Activated naive CD4-positive, alpha-beta T cell treated with anti-CD3 and anti-CD28 coated beads, Interleukin-2, amount 50 U/mL, for 16 hours (primary cell): ENCODE data around the gene ZNF827.

Experiments
- DNase-seq: peaks from one replicate; pipeline ENCODE4 v3.0.0-alpha.2; 2020

Gene ZNF827

DNA sequence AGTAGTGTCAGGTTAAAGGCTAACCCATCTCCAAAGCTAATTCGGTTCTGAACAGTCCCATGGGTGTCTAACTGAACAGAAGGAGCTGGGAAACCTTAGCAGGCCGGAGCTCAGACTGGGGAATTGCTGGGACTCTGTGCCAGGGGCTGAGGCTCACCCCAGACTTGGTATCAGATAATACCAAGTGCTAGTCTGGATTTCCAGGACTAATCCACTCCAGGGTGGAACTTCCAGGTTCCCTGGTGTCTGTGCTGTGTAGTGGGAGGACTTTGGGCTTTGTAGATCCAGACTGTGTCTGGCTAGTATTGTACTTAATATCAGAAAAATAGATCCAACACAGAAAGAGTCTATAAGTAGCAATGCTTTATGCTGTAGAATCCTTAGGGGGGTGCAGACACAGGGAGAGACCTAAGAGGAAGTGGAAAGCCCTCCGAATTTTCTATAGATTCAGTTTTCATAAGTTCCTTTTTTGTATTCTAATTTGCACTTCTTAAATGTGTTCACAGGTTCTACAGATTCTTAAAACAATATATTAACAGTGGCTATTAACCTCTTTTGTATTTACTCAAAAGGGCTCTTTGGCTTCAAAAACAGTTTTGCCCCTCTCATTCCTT lies 4.1 kb downstream of the ZNF827 start:
- DNase-seq, result no peak

DNA sequence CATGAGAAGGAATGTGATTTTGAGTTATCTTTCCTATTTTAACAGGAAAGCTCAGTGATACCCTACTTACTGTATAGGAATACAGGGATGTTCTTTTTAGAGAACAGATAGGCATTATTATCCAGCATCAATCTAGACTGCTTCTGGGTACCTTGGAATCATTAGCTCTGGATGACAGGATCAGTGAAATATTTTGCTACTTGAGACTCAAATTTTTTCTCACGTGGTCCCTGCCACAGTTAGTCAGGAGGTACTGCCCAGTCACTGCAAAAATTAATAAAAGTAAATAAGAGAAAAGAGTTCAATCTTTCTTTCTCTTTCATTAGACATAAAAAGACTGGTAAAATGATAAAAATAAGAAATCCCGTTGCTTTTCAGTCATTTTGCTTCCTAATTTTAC lies 5.5 kb downstream of the ZNF827 start:
- no peak for DNase-seq

DNA sequence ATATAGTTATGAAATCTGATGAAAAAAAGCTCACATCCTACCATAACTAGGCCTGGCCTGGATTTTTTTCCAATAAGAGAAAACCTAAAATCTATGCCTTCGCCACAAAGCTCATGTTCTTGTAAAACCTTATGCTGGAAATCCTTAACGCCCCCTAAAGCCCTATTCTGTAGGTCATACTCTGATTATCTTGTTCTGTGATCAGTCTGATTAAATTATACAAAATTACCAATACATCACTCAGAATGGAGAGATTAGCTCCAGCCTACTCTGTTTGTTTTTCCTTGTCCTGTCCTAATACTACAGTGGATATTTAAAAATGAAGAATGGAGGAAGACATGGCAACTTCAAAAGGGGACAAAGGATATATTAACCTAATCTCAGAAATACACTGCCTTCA lies 7.2 kb downstream of the ZNF827 start:
- no peak for DNase-seq

DNA sequence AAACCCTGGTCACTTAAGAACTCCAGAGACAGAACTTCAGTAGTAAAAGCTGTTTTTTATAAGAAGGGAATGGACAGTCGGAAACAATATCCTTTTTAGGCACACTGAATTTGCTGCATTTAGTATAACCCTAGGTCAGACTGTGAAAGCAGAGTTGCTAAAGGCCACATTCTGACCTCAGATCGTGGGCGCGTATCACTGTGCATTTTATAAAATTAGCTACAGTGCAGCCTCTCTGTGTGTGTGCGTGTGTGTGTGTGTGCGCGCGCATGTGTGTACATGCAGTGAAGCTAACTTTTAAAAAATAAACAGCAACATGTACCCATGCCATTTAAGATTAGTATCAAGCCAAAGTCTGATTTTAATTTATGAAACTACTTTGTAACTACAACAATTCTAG lies 8.0 kb downstream of the ZNF827 start:
- no peak for DNase-seq

DNA sequence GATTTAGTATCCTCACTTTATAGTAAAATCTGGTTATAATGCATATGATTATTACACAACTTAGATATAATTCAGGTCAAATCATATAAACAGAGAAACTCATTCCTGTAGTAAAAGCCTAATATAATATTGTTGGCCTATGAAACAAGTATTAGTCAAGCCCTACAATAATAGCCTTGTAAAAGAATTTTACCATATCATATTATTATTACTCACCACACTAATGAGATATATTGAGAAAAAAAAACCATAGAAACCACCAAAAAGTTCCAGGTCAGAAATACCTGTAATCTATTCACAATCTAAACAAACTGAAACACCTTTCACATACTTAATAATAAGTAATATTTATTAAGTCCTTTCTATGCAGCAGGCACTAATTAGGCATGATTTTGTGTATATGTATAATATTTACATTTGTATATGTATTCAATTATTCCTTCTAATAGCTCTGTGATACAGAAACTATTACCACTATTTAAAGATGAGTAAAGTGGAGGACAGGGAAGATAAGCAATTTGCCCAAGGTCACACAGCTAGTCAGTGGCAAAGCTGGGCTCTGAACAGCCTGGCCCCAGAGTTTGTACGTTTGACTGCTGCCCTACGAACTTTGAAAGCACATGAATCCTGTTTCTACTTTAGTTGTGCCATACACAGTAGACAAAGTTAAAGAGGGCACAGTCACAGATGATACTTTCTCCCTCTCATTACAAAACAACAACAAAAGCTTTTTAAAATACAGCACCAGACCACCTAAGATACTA lies 9.0 kb downstream of the ZNF827 start:
- no peak for DNase-seq

DNA sequence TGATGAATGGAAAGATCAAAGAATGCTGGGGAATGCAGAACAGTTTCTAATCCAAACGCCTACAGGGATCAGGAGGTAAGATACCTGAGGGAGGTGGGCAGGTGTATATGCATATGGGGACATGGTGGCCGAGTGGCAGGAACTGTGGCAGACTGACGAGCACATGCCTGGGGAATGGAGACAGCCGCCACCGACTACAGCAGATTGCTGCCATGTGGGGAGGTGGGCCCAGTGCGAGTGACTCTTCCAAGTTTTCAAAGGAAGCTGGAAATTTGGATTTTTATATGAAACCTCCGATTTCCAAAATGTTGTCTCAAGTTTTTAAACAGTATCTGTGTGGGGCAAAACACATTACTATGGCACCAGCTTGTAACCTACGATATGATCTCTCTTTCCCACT lies 9.9 kb downstream of the ZNF827 start:
- DNase-seq, result no peak

DNA sequence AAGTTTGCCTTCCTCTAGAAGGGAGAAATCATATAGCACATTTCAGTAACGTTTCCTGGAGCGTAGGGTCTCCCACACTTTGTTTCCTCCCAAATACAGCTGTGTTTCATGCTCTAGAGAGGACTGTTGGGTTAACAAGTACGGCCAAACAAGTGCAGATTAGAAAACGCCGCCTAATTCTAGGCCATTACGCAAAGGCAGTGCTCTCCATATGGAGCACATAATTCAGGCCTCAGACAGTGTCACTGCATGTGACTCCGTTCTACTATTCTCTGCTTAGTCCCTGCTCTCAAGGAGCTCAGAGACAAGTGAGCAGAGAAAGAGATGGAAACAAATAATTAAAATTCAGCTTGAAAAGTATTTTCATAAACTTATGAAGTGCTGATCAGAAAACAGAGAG lies 11.6 kb downstream of the ZNF827 start:
- DNase-seq, result no peak

DNA sequence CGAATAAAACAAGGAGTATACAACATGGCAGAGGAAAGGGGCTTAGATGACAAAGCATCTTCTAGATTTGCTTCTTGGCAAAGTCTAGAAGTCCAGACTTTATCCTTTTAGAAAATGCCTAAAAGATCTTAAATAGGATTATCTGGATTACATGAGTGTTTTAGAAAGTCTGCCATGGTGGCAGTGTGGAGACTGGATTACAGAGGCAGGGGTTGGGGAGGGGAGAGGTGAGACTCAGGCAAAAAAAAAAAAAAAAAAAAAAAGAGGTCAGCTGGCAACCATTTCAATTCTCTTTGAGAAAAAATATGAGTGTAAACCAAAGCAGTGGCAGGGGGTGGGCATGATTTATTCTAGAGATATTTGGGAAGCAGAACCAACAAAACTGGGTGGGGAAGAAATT lies 17.4 kb downstream of the ZNF827 start:
- DNase-seq, result no peak

DNA sequence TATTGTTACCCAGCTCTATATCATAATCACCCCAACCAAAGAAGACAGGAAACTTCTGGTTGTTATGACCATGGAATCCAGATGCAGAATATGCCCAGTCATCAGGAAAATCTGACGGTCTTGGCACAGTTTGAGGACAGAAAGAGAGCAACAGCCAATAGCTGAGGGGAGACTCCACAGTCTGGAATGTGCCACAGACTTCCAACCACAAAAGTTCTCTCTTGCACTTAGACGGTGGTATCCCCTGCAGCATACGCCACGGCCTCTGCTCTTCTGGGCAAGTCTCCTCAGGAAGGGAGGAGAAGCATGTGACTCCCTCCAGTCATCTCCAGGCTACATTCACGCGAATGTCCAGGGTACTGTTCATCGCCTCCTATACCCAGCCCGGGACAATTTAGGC lies 18.4 kb downstream of the ZNF827 start:
- DNase-seq, result no peak

DNA sequence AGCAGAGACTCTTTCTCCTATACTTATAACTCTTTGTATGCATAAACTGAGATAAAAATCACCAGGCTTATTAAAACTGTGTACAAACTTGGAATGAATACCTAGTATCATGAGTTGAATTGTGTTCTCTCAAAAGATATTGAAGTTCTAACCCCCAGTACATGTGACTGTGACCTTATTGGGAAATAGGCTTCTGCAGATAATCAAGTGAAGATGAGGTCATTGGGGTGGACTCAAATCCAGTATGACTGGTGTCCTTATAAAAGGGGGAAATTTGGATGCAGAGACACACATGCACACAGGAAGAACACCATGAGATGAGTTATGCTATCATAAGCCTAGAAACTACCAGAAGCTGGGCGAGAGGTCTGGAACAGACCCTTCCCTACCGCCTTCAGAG lies 26.2 kb downstream of the ZNF827 start:
- no peak for DNase-seq

DNA sequence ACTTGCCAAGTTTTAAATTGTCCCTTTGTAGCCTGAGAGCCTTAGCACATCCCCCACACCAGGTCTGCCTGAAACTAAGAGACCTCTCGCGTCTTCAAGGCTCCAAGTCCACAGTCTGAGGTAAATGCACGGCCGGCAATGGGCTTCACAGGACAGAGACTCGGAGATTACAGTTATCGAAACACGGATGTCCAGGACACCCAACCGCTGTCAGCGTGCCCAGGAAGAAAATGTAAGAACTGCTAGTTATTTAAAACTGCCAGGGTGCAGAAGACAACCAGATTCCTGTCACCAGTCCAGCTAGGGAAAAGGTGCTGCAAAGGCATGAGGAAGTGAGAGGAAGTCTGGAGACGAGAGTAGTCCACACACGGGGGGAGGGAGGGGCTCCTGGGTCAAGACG lies 28.9 kb downstream of the ZNF827 start:
- no peak for DNase-seq

DNA sequence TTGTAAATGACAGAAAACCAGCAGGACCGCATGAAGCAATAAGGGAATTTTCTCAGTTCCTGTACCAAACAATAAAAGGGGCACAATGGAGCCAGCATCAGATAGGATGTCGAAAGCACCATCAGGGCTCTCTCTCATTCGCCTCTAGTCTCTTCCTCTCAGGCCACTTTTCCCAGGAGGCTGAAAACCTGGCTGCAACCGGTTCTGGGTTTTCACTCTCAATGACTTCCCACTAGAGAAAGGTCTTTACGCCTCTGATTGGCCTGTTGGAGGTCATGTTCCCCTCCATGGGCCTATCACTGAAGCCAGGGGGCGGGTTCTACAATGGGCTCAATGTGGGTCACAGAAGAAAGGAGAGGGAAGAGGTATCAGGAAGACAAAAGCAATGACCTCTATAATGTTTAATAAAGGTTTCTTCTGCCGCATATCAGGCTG lies 29.3 kb downstream of the ZNF827 start:
- no peak for DNase-seq

DNA sequence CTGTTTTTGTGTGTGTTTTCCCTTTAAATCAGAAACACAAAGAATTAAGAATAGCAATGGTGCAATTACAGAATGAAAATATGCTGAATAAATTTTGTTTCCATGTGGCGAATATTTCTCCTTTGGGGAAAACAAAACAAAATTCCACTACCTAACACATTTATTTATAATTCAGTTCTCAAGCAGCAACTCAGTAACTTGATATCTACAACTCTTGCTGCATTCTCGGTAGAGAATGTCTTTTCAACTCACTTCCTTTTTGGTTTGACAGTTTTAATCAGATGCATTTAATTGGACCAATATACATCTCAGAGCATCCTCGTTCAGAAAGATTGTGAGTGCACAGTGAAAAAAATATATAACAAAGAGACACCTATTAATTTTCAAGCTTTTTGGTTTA lies 30.8 kb downstream of the ZNF827 start:
- no peak for DNase-seq

DNA sequence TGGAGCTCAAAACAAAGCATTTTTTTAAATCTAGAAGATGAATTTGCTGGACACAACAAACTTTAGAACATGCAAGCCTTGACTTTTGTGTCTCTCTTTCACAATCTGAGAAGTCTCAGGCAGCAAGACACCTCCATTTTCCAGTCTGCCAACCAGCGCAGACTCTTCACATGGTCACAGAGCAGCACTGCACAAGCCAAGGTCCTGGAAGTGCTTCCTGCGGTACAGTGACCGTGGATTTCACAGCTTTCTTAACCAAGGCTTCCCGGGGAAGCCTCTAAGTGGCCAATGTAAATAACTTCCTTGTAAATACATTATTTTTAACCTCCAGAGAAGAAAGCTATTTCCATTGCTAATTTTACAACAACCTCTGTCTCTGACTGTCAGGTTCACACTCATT lies 31.2 kb downstream of the ZNF827 start:
- no peak for DNase-seq

DNA sequence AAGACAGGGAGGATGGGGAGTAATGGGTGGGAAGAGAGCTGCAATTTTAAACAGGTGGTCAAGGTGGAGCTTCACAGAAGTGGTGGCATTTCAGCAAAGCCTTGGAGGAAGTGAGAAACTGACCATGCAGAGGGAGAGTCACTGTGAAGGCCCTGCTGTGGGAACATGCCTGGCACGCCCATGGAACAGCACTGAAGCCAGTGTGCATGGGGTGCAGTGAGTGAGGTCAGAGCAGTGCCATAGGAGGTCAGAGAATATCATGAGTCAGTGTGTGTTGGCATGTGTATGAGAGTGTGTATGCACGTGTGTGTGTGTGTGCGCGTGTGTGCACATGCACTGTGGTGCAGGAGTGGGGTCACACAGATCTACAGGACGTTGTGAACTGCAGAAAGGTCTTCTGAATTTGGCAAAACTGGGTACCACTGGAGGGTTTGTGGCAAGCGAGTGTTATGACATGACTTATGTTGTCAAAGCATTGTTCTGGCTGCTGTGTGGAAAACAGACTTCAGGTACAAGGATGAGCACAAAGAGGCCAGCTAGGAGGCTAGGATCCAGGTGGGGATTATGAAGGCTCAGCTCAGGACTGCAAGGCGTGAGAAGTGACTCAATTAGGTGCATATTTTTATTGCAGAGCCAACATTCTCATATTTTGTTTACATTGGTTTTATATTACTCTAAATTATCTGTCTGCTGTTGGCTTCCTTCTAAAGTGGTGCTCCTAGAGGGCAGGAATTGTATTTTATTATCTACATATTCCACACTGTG lies 34.0 kb downstream of the ZNF827 start:
- DNase-seq, result no peak

DNA sequence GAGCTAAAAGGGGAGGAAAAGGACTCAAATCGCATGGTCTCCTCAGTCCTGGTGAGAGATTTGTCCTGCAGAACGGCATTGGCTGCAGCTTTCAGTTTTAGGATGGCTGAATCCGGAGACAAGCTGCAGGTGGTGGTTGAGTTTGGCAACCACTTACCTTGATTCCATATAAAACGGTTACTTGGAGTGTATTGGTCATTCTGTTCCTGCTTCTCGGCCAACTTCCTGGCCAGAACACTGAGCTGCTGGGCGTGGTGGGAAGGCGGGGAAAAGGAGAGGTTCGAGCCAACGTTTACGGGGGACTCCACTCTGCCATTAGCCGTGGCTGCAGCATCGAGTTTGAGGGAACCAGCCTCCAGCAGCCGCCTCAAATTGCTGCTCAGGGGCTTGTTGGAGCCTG lies 36.1 kb downstream of the ZNF827 start:
- DNase-seq, result no peak

DNA sequence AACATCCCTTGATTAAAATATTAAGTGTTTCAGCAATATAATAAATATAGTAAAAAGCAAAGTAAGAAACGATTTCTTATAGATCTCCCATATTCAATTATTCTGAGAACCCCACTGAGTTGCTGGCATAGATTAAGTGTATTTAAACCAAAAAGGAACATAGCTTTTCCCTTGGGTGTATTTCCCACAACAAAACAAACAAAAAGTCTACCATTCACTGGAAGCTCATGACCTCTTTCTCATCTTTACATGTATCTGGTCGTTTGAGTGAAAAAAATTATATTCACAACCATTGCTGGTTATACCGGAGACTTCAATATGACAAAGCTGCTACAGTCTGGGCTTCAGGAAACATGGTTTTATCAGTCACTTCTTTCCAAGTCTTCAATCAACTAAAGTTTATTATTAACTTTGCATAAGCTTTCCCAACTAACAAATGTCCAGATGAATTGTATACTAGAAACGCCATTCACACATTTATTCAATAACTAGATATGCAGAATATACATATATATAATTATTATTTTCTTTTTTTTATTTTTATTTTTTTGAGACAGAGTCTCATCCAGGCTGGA lies 38.6 kb downstream of the ZNF827 start:
- DNase-seq, result no peak

DNA sequence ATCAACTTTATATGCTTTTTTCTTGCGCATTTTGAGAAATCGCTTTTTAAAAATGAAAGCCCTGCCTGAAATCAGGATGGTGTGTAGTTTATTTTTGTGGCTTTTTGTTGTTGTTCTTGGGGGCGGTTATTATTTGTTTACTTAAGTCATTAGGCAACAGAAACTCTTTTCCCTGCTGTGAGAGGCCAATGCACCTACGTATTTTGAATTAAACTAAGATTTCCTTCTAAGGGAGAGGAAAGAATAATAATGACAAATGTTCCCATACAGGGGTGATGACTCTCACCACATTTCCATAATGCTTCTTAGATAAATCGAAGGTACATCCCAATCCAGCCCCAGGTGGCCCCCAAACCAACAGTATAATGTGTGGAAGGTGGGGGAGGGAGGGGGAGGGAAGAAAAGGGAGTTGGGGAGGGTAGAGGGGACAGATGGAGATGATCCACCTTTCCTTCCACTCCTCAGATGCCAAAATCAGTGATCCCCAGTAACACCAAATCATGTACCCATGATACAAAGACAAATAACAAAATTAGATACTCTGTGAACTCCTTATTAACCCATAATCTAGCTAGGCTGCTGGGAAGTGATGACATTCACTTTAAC lies 39.6 kb downstream of the ZNF827 start:
- DNase-seq, result no peak

DNA sequence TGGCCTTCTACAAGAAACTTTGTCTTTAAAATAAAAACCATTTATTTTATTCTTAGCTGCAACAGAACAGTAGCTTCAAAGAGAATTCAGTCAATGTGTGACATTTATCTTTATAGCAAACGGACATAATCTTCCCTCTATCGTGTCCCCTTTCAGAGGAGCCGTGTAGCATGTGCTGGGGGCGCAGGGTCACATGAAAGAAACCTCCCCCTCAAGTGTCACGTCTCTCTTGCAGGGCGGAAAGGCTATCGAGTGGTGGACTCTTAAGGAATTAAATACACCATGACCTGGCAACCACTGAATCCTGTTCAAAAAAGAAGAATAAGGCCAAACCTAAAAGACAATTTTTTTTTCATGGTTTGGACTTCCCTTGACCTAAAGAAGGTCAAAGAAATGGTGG lies 40.2 kb downstream of the ZNF827 start:
- DNase-seq, result no peak

DNA sequence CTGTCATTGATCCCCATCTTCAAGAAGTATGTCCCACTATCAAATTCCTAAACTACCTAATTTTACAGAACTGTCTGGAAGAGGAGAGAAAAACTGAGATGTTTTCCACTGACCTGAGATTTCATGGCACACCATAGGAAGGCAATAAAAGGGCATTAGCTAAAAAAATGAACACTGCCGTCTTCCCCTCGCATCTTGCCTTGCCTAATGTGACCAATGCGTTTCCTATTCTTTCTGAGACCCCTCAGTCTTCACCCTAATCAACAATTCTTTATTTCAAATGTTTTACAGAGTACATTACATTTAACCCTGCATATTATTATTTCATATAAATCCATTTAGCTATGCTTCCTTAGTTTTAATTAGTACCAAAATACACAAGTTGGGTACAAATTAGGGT lies 43.6 kb downstream of the ZNF827 start:
- no peak for DNase-seq

DNA sequence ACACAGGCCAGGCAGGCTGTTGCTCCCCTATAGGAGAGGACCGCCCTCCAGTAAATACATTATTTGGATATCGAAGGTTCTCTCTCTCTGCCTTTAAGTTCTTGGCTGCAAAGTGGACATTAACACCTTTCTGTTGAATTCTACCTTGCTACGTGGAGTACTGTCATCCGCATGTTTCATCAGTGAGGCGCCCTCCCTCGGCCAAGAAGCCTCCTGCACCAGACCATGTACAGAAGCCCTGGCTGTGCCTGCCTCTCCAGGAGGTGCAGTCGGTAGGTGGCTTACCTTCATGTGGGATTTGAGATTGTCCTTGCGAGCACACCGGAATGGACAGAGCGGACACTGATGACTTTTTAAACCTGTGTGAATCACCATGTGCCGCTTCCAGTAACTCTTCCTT lies 46.7 kb downstream of the ZNF827 start:
- DNase-seq, result no peak

DNA sequence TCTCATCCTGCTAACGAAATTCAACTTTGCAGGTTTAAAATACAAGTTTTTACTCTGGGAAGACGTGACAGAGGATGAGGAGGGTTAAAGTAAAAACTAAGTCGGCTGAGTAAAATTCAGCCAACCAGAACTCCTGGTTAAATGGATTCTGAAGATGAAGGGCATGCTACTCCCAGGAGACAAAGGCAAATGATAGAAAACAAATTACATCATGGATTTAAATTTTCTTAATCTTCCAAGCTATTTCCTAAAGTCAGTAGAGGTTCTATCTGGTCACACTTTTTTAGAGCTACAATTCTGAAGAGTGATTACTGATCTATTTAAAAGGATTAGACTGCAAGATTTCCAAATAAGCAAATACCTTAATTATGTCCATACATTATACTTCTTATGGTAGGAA lies 47.9 kb downstream of the ZNF827 start:
- no peak for DNase-seq

DNA sequence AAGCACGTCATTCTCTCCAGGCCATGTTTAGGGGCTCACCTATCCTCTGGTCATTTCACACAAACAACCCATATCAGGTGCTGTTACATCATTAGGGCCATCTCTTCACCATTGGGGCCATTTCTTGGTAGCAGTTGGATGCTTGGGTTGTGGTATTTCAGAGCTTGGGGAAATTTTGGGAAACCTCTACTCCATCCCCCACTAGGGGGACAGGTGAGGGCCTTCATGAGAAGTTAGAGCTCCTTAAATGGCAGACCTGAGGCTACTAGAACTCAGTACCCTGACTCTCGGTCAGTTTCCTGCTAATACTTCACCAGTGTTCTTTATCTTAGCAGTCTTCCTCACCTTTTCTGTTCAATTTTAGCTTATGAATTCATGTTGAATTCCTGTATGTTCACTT lies 50.2 kb downstream of the ZNF827 start:
- no peak for DNase-seq
